Measurements from ENCODE around the gene GPT2.
"Not testable (repeated sequence)": the region's sequence is repeated elsewhere in the genome, so short reads cannot be mapped to it uniquely, and the experiment has no call there.

GPT2 gene

GRCh38 chr16:46862555-46863447, 21.4 kb upstream of the GPT2 start:
- no peak for DNase-seq

DNA sequence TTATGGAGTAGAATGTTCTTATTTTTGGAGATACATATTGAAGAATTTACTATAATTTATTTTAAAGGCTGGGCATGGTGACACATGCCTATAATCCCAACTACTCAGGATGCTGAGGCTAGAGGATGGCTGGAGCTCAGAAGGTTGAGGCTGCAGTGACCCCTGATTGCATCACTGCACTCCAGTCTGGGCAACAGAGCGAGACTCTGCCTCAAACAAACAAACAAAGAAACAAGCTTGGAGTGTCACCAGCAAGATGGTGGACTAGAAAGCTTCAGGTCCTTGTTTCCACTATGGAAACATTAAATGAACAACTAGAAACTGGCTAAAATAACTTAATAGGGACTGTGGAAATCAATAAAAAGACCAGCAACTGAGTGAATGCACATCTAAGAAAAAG, 17.9 kb upstream of the GPT2 start:
- no peak for DNase-seq

DNA sequence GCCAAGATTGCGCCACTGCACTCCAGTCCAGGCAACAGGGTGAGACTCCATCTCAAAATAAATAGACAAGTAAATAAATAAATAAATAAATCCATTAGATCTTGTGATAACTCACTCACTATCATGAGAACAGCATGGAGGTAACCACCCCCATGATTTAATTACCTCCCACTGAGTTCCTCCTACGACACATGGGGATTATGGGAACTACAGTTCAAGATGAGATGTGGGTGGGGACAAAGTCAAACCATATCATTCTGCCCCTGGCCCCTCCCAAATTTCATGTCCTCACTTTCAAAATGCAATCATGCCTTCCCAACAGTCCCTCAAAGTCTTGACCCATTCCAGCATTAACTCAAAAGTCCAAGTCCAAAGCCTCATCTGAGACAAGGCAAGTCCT, 16.7 kb upstream of the GPT2 start:
- not testable (repeated sequence) for DNase-seq

- DNase-seq: not testable (repeated sequence)
These were observed 15.3 kb upstream of the GPT2 start for GRCh38 chr16:46868891-46869290.

- no peak for DNase-seq
These were observed 12.6 kb upstream of the GPT2 start for GRCh38 chr16:46871597-46871996.

GRCh38 chr16:46873201-46873600, 11.0 kb upstream of the GPT2 start:
- DNase-seq: peak in 20 of 56 donors; percentile 6 to 77 (median 34)

- no peak for DNase-seq
These were observed 8.9 kb upstream of the GPT2 start for GRCh38 chr16:46875243-46875642.

- no peak for DNase-seq
These were observed 1.7 kb upstream of the GPT2 start for GRCh38 chr16:46882304-46882939.

- DNase-seq: no peak
These were observed 1.2 kb upstream of the GPT2 start for GRCh38 chr16:46882940-46883307.

- peak in 29 of 56 donors; percentile 14 to 80 (median 52) for DNase-seq
These were observed 841 bp upstream of the GPT2 start for GRCh38 chr16:46883353-46883689.

DNA sequence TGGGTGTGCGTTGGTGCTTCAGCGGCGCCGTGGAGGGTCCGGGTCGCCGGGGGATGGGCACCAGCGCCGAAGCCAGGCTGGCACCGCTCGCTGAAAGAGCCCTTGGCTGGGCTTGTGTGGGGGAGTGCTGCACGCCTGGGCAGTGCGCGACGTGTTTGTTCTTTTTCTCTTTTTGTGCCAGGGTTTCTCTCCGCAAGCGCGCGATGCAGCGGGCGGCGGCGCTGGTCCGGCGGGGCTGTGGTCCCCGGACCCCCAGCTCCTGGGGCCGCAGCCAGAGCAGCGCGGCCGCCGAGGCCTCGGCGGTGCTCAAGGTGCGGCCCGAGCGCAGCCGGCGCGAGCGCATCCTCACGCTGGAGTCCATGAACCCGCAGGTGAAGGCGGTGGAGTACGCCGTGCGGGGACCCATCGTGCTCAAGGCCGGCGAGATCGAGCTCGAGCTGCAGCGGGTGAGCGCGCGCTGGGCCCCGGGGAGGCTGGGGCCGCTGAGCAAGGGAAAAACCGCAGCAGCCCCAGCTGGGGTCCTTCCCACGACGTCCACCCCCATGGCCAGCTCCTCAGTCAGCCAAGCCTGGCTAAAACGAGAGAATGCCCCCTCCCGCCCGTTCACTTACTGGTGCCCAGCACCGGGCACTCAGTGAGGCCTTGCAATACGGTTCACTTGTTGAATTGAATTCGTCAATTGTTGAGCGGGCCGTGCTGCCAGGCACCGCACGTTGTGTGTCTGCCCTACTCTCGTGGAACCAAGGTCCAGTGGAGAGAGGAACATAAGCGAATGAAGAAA, 541 bp downstream of the GPT2 start:
- DNase-seq: peak in 45 of 56 donors; percentile 11 to 81 (median 46)

DNA sequence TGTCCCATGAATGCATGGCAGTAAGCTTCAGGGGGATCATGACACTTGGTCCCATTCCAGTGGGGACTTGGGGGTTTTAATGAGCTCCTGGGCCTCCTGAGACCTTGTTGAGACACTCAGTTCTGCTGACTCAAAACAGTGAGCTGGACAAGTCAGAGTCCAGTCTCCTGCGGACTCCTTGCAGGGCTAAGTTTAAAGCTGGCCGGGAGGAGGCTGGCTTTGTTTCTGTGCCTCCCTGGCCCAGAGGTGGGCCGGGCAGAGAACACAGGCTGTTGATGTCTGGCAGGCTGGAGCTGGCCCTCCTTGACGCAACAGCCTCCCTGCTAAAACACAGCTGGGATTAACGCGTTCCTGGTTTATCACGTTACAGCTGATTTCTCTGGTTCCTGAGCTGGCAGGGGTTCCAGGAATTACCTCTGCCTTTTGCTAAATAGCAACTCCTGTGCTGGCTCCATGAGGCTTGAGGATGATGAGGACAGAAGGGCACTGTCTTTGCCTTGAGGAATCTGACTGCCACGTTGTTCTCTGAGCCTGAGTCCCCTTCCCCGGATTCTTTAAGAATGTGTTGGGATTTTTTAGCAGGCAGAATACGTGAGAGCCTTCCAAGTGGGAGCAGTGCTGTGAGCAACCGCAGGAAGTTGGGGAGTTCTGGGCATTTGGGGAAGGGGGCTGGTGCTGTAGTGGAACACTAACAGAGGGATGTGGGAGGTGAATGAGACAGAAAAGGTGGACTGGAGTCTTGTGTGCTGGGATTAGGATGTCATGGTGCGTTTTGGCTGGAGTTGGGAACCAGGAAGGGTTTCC, 2.0 kb downstream of the GPT2 start:
- DNase-seq: peak in 31 of 56 donors; percentile 12 to 61 (median 40)

DNA sequence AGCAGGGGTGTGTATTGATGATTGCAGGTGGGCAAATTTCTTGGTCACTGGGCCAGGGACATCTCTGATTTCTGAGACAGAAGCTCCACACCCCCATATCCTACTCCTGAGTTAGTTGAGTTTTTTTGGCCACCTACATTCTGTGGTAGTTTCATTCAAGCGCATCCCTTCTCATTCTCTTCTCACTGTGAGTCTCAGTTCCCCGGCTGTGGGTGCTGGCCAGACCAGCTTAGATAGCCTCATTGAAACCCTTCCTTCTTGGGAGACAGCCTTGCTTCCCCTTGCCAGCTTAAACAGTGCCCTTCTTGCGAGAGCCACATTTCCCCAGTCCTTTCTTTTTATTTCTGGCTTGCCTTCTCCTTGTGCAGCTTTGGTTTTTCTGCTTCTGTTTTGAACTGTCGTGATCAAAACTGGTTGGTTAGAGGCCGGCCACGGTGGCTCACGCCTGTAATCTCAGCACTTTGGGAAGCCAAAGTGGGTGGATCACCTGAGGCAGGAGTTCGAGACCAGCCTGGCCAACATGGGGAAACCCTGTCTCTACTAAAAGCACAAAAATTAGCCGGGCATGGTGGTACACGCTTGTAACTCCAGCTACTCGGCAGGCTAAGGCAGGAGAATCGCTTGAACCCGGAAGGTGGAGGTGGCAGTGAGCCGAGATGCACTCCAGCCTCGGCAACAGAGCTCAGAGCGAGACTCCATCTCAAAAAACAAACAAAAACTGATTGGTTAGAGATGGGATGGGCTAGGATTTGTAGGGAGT, 2.8 kb downstream of the GPT2 start:
- peak in 14 of 56 donors; percentile 11 to 58 (median 24) for DNase-seq

DNA sequence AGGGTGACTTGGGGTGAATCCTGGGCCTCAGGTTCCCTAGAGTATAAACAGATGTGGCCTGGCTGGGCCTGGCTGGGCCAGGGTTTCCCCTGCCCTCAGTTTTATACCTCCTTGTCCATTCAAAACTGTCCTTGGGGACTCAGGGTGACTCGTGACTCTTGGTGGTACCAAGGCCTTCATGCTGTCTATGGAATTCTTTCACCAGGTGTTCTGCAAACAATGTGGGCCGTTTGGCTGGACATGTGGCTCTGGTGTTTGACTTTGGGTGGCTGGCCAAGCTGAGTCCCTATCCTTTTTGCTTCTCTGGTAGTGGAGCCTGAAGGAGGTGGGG, 3.3 kb downstream of the GPT2 start:
- DNase-seq: no peak

DNA sequence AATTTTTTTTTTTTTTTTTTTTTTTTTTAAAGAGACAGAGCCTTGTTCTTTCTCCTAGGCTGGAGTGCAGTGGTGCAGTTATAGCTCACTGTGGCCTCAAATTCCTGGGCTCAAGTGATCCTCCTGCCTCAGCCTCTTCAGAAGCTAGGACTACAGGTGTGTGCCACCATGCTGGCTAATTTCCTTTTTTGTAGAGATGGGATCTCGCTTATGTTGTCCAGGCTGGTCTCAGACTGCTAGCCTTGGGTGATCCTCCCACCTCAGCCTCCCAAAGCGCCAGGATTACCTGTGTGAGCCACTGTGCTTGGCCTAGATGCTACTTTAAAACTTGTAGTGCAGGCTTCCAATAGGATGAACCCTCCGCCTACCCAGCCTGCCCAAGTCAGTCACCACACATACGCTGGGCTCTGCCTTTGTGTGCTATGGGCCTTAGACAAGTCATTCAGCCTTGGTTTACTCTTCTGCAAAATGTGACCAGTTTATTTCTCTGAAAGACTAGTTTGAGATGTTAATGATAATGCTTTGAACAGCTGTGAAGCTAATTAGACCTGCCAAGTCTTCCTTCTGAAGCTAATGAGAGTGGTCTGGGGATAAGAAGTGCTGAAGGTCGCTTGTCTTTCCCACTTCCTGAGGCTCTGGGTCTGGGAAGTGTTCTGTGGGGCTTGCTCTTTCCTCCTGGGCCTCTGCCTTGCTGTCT, 5.2 kb downstream of the GPT2 start:
- DNase-seq: no peak

DNA sequence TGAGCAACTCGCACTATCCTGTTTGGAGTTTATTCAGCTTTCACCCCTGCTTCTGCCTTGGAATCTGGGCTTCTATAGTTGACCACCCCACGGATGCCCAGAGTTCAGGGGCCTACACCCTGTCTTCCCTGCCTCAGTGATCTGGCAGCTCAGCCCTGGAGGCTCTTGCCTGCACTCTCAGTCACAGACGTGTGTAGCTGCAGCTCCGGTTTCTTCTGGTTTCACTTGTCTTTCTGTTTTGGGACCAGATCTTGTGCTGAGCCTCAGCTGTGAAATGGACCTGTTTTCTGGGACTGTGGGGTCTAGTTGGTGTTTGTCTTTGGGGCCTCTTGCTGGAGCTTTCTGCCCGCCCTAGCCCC, 5.8 kb downstream of the GPT2 start:
- DNase-seq: no peak

GRCh38 chr16:46891910-46892309, 7.7 kb downstream of the GPT2 start:
- DNase-seq: no peak

DNA sequence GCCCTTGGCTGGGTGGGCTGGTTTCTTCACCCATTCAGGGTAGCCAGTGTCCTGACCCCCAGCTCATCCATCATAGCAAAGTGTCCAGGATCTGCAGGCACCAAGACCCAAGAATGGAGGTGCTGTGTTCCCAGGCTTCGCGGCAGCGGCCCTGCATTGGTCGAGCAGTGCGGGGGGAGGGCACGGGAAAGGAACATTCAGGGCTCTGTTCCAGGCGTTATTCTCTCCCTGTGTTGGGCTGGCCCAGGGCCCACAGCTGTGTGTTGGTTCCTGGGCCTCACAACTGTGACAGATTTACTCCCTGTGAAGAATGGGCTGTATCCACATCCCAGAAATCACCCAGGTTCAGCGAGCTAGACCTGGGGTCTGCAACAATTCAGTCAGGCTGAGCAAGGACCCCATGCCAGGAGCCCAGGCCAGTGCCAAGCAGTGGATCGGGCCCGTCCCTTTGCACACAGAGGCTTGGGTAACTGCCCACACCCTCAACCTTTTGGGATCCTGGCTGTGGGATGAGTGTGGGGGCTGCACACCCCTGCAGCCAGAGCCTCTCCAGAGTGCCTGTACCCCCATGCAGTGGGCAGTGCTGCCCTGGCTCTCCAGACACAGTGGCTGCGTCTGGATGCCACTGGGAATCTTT, 10.0 kb downstream of the GPT2 start:
- DNase-seq: peak in 46 of 56 donors; percentile 15 to 86 (median 56)
